HUDEP-2 (cell line): Measurements from ENCODE around the gene ABCG4.
A peak's percentile ranks its signal among the peaks of the same experiment; 100 is the strongest.
"Not testable (repeated sequence)": the region's sequence is repeated elsewhere in the genome, so short reads cannot be mapped to it uniquely, and the experiment has no call there.

Source experiments
- DNase-seq, 76 experiments: peaks; one replicate each; lab custom pipeline; 2025; ENCODE audit not compliant: unreplicated experiment in 76 of 76; lab: John Stamatoyannopoulos, UW

The ABCG4 gene

GRCh38 chr11:119149018-119149785 lies at the start of gene ABCG4:
TSS of gene ABCG4 (plus strand) at chr11:119149052. CDS start at chr11:119149966, 914 bp downstream.
- no peak for DNase-seq

GRCh38 chr11:119099711-119100110 lies 49.1 kb upstream of the ABCG4 start:
- no peak for DNase-seq

- peak in 15 of 76 experiments; percentile 5 to 51 (median 30) for DNase-seq
These were observed 48.4 kb upstream of the ABCG4 start for GRCh38 chr11:119100246-119100970.

GRCh38 chr11:119100994-119101758 lies 47.7 kb upstream of the ABCG4 start:
- peak in 6 of 76 experiments; percentile 20 to 74 (median 35) for DNase-seq

GRCh38 chr11:119101759-119102423 lies 47.0 kb upstream of the ABCG4 start, which contains the start of gene DPAGT1:
TSS of gene DPAGT1 (minus strand) at chr11:119101853. CDS start at chr11:119101655, 198 bp downstream.
- peak in 74 of 76 experiments; percentile 21 to 91 (median 78) for DNase-seq

GRCh38 chr11:119103161-119103664 lies 45.6 kb upstream of the ABCG4 start:
- not testable (repeated sequence) for DNase-seq

GRCh38 chr11:119103793-119104192 lies 45.1 kb upstream of the ABCG4 start:
- peak in 9 of 76 experiments; percentile 5 to 43 (median 17) for DNase-seq

- peak in 74 of 76 experiments; percentile 50 to 96 (median 92) for DNase-seq
These were observed 42.0 kb upstream of the ABCG4 start, which contains the start of gene C2CD2L for GRCh38 chr11:119106564-119107537. TSS of gene C2CD2L (plus strand) at chr11:119107344. CDS start at chr11:119107742, 398 bp downstream.

- peak in 2 of 76 experiments; percentile 10 to 11 for DNase-seq
These were observed 41.2 kb upstream of the ABCG4 start for GRCh38 chr11:119107538-119108145.

- peak in 26 of 76 experiments; percentile 6 to 63 (median 26) for DNase-seq
These were observed 40.6 kb upstream of the ABCG4 start for GRCh38 chr11:119108146-119108856.

GRCh38 chr11:119108857-119109221 lies 40.0 kb upstream of the ABCG4 start:
- DNase-seq, result no peak

- DNase-seq, result no peak
These were observed 39.0 kb upstream of the ABCG4 start for GRCh38 chr11:119109843-119110242.

- no peak for DNase-seq
These were observed 38.4 kb upstream of the ABCG4 start for GRCh38 chr11:119110439-119110838.

GRCh38 chr11:119111361-119111925 lies 37.4 kb upstream of the ABCG4 start:
- DNase-seq, result no peak

GRCh38 chr11:119112314-119113020 lies 36.4 kb upstream of the ABCG4 start:
- no peak for DNase-seq

GRCh38 chr11:119113716-119114115 lies 35.1 kb upstream of the ABCG4 start:
- no peak for DNase-seq

- no peak for DNase-seq
These were observed 34.5 kb upstream of the ABCG4 start for GRCh38 chr11:119114351-119114750.
